Measurements from ENCODE around the gene ZFPM1.

ZFPM1 gene

GRCh38 chr16:88527937-88528743, 75.1 kb downstream of the ZFPM1 start:
- Mint-ChIP-seq H3K4me1 (ENCODE audit: low read depth) (peaks cover 2% of the 10 kb centered on the region), H3K27me3 (no peaks in the 10 kb centered on the region), H3K27ac (no peak overlapping the region), H3K36me3 (no peaks in the 10 kb centered on the region), H3K4me3 (no peak overlapping the region), H3K9me3 (ENCODE audit: low read depth) (no peaks in the 10 kb centered on the region)

- H3K9me3 Mint-ChIP-seq (ENCODE audit: low read depth), result no peaks in the 10 kb centered on the region
- H3K36me3 Mint-ChIP-seq, result no peaks in the 10 kb centered on the region
- H3K27me3 Mint-ChIP-seq, result no peaks in the 10 kb centered on the region
- no peak overlapping the region for H3K27ac Mint-ChIP-seq
- H3K4me1 Mint-ChIP-seq (ENCODE audit: low read depth), result peaks cover 2% of the 10 kb centered on the region
- no peak overlapping the region for H3K4me3 Mint-ChIP-seq
Measured at GRCh38 chr16:88528902-88529318, 75.8 kb downstream of the ZFPM1 start.

DNA sequence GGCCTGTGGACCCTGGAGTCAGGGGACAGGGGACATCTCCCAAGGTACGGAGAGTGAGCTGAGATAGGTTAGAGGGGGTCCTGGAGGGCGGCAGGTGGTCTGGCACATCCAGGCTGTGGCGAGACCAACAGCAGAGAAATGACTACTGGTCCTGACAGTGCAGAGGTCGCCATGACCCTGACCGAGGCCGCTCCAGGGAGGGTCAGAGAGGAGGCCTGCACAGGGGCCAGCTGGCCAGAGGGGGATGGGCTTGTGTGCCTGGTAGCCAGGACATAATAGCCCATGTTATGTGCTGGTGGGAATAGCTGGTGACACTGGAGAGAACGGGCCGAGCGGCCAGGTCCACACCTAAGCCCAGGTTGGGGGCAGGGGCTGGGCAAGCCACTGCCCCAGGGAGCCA, 76.5 kb downstream of the ZFPM1 start:
- Mint-ChIP-seq H3K4me3 (no peak overlapping the region), H3K27me3 (no peaks in the 10 kb centered on the region), H3K9me3 (ENCODE audit: low read depth) (no peaks in the 10 kb centered on the region), H3K27ac (no peak overlapping the region), H3K4me1 (ENCODE audit: low read depth) (peaks cover 2% of the 10 kb centered on the region), H3K36me3 (no peaks in the 10 kb centered on the region)

- no peak overlapping the region for H3K4me3 Mint-ChIP-seq
- no peaks in the 10 kb centered on the region for H3K36me3 Mint-ChIP-seq
- H3K9me3 Mint-ChIP-seq (ENCODE audit: low read depth), result no peaks in the 10 kb centered on the region
- no peak overlapping the region for H3K27ac Mint-ChIP-seq
- no peaks in the 10 kb centered on the region for H3K27me3 Mint-ChIP-seq
- peaks cover 4% of the 10 kb centered on the region for H3K4me1 Mint-ChIP-seq (ENCODE audit: low read depth)
Measured at GRCh38 chr16:88530051-88530857, 77.2 kb downstream of the ZFPM1 start.

DNA sequence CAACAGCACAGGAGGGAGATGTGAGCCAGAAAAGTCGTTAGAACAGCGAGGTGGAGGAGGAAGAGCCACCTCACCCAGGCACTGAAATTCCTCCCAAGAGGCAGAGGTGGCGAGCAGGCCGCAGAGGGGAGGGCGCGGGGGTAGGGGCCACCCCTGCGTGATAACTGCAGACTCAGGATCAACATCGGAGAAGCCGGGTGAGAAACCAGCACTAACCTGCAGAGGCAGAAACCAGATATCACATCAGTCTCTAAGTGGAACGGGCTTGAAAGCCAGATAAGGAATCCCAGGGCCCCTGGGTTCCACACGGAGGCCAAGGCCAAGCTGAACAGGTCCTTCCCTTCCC, 77.8 kb downstream of the ZFPM1 start:
- Mint-ChIP-seq H3K27ac (no peak overlapping the region), H3K4me3 (no peak overlapping the region), H3K4me1 (ENCODE audit: low read depth) (peaks cover 6% of the 10 kb centered on the region), H3K27me3 (no peaks in the 10 kb centered on the region), H3K36me3 (no peaks in the 10 kb centered on the region), H3K9me3 (ENCODE audit: low read depth) (no peaks in the 10 kb centered on the region)

DNA sequence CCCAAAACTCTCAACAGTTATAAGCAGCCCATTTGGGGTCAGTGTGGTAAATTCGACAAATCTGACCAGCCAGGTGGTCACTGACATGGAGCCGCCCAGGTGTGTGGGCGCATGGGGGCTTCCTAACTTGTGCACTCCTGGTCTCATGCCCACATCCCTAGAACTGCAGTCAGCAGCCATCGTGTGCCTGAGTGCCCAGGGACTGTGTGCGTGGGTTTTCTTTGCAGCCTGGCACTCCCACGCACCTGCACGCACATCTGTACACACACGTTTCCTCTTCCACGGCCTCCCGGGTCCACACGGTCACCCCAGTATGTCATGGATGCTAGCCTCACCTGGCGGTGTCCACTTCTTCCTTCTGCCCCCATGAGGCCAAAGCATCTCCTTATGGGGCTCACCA, 78.3 kb downstream of the ZFPM1 start:
- H3K27ac Mint-ChIP-seq, result peak overlapping the region; percentile 17
- peaks cover 8% of the 10 kb centered on the region for H3K4me1 Mint-ChIP-seq (ENCODE audit: low read depth)
- H3K9me3 Mint-ChIP-seq (ENCODE audit: low read depth), result no peaks in the 10 kb centered on the region
- no peaks in the 10 kb centered on the region for H3K27me3 Mint-ChIP-seq
- H3K4me3 Mint-ChIP-seq, result no peak overlapping the region
- H3K36me3 Mint-ChIP-seq, result no peaks in the 10 kb centered on the region

- H3K36me3 Mint-ChIP-seq, result no peaks in the 10 kb centered on the region
- H3K27me3 Mint-ChIP-seq, result no peaks in the 10 kb centered on the region
- H3K27ac Mint-ChIP-seq, result no peak overlapping the region
- no peak overlapping the region for H3K4me3 Mint-ChIP-seq
- H3K4me1 Mint-ChIP-seq (ENCODE audit: low read depth), result peaks cover 8% of the 10 kb centered on the region
- H3K9me3 Mint-ChIP-seq (ENCODE audit: low read depth), result no peaks in the 10 kb centered on the region
Measured at GRCh38 chr16:88531931-88532433, 78.9 kb downstream of the ZFPM1 start.

DNA sequence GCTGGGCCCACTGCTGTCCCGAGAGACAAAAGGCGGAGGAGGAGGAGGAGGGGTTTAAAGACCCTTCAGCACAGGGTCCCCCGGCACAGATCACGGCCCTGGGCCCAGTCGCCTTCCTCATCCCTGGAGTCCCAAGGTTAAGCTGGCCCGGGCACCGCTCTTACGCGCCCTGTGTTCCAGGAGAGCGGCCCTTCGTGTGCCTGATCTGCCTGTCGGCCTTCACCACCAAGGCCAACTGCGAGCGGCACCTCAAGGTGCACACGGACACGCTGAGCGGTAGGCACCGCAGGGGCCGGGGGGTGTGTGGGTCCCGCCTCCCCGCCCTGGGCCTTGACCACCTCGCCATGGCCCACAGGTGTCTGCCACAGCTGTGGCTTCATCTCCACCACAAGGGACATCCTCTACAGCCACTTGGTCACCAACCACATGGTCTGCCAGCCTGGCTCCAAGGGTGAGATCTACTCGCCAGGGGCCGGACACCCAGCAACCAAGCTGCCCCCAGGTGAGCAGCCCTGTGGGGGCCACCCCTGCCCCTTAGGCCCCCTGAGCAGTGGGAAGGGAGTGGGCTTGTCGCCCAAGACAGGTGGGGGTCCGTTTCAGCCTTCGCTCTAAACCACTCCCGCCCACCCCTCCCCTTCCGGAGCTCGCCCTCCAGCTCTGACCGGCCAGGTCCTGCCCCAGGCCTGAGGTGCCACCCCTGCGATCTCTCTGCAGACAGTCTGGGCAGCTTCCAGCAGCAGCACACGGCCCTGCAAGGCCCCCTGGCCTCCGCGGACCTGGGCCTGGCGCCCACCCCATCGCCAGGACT, 79.6 kb downstream of the ZFPM1 start:
- H3K36me3 Mint-ChIP-seq, result no peaks in the 10 kb centered on the region
- H3K4me3 Mint-ChIP-seq, result no peak overlapping the region
- H3K27ac Mint-ChIP-seq, result no peak overlapping the region
- H3K27me3 Mint-ChIP-seq, result no peaks in the 10 kb centered on the region
- no peaks in the 10 kb centered on the region for H3K9me3 Mint-ChIP-seq (ENCODE audit: low read depth)
- H3K4me1 Mint-ChIP-seq (ENCODE audit: low read depth), result peaks cover 8% of the 10 kb centered on the region

GRCh38 chr16:88533381-88533917, 80.4 kb downstream of the ZFPM1 start:
- H3K9me3 Mint-ChIP-seq (ENCODE audit: low read depth), result no peaks in the 10 kb centered on the region
- H3K27me3 Mint-ChIP-seq, result no peaks in the 10 kb centered on the region
- H3K4me1 Mint-ChIP-seq (ENCODE audit: low read depth), result peaks cover 8% of the 10 kb centered on the region
- H3K36me3 Mint-ChIP-seq, result no peaks in the 10 kb centered on the region
- no peak overlapping the region for H3K27ac Mint-ChIP-seq
- no peak overlapping the region for H3K4me3 Mint-ChIP-seq

- H3K36me3 Mint-ChIP-seq, result no peaks in the 10 kb centered on the region
Measured at GRCh38 chr16:88533932-88534637, 81.0 kb downstream of the ZFPM1 start.

DNA sequence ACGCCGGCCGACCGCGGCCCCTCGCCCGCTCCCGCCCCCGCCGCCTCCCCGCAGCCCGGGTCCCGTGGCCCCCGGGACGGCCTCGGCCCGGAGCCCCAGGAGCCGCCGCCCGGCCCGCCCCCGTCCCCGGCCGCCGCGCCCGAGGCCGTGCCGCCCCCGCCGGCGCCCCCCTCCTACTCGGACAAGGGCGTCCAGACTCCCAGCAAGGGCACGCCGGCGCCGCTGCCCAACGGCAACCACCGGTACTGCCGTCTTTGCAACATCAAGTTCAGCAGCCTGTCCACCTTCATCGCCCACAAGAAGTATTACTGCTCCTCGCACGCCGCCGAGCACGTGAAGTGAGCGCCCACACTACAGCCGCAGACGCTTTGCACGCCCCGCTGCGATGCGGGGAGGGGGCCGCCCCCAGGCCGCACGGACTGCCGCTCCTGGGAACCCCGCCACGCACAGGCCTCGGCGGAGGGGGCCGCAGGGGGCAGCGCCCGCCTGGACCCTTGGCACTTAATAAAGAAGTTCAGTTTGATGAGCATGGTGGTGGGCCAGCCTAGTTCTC, 81.6 kb downstream of the ZFPM1 start:
- peak overlapping the region; percentile 86 for H3K4me3 Mint-ChIP-seq
- no peaks in the 10 kb centered on the region for H3K36me3 Mint-ChIP-seq
- H3K4me1 Mint-ChIP-seq (ENCODE audit: low read depth), result peaks cover 8% of the 10 kb centered on the region
- no peaks in the 10 kb centered on the region for H3K27me3 Mint-ChIP-seq
- H3K27ac Mint-ChIP-seq, result peak overlapping the region; percentile 50
- no peaks in the 10 kb centered on the region for H3K9me3 Mint-ChIP-seq (ENCODE audit: low read depth)

More at GRCh38 chr16:88533932-88534637, 81.0 kb downstream of the ZFPM1 start:
- no peaks in the 10 kb centered on the region for H3K27me3 Mint-ChIP-seq
- no peak overlapping the region for H3K4me3 Mint-ChIP-seq
- peaks cover 8% of the 10 kb centered on the region for H3K4me1 Mint-ChIP-seq (ENCODE audit: low read depth)
- no peak overlapping the region for H3K27ac Mint-ChIP-seq
- no peaks in the 10 kb centered on the region for H3K9me3 Mint-ChIP-seq (ENCODE audit: low read depth)

DNA sequence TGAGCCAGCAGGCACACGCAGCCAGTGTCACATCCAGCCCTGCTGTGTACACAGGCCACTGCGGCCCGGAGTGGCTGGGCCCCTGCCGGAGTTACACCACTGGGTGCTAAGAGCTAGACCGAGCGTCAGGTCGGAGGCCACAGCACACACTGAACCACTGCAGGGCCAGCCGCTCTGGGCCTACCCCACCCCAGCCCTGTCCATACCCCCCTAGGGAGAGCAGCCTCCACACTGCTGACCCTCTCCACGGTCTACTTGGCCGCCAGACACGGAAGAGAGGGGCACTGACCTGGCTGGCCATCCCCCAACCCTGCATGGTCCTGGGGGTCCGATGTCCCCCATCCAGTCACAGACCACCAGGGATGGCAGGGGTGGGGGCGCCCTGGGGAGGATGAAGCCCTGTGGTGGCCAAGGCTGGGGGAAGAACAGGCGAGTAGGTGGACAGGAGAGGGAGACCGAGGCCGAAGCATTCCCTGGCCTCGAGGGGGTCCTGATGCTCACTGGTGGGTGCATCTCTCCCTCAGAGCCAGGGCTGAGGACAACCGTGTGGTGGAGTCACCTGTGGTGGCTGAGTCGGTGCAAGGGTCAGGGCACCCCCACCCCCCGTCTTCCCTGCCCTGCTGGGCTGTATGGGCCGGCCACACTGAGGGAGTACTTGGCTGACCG, 82.2 kb downstream of the ZFPM1 start:
- peak overlapping the region; percentile 89 for H3K27ac Mint-ChIP-seq

DNA sequence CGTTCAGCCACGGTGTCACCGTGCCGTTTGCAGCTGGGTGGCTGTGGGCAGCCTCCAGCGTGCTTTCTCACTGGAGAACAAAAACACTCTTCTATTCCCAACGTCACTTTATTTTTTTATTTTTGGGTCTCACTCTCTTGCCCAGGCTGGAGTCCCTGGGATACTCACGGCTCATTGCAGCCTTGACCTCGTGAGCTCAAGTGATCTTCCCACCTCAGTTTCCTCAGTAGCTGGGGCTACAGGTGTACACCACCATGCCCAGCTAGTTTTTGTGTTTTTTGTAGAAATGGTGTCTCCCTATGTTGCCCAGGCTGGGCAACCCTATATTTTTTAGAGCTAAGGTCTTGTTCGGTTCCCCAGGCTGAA, 82.8 kb downstream of the ZFPM1 start:
- Mint-ChIP-seq H3K4me3 (peak overlapping the region; percentile 86), H3K27me3 (no peaks in the 10 kb centered on the region), H3K9me3 (ENCODE audit: low read depth) (no peaks in the 10 kb centered on the region), H3K4me1 (ENCODE audit: low read depth) (peaks cover 8% of the 10 kb centered on the region), H3K36me3 (no peaks in the 10 kb centered on the region), H3K27ac (peak overlapping the region; percentile 89)

More for the DNA sequence above, 82.2 kb downstream of the ZFPM1 start:
- H3K36me3 Mint-ChIP-seq, result no peaks in the 10 kb centered on the region
- peak overlapping the region; percentile 86 for H3K4me3 Mint-ChIP-seq
- H3K27me3 Mint-ChIP-seq, result no peaks in the 10 kb centered on the region
- H3K9me3 Mint-ChIP-seq (ENCODE audit: low read depth), result no peaks in the 10 kb centered on the region
- peaks cover 8% of the 10 kb centered on the region for H3K4me1 Mint-ChIP-seq (ENCODE audit: low read depth)

Data from activated naive CD8-positive, alpha-beta T cell (primary cell).